SKM-1 treated with dmso at 0.1 percent for 144 hours (cell line): ENCODE results near the gene MGRN1.
A peak's percentile ranks its signal among the peaks of the same experiment; 100 is the strongest.

Experiments used
- DNase-seq: peaks from one replicate; lab custom pipeline; 2025; ENCODE audit not compliant: unreplicated experiment; lab: John Stamatoyannopoulos, UW

The MGRN1 gene

GRCh38 chr16:4624015-4624826 is at the start of gene MGRN1:
TSS of gene MGRN1 (plus strand) at chr16:4624826. CDS start at chr16:4624961, 135 bp downstream.
- peak; percentile 93 for DNase-seq

GRCh38 chr16:4574919-4575705 is 49.5 kb upstream of the MGRN1 start:
- DNase-seq: no peak

- DNase-seq: no peak
These were observed 48.6 kb upstream of the MGRN1 start for GRCh38 chr16:4576008-4576407.

- DNase-seq: no peak
These were observed 45.6 kb upstream of the MGRN1 start for GRCh38 chr16:4578961-4579530.

GRCh38 chr16:4580250-4580649 is 44.4 kb upstream of the MGRN1 start:
- no peak for DNase-seq

GRCh38 chr16:4583906-4584305 is 40.7 kb upstream of the MGRN1 start:
- DNase-seq: no peak

- DNase-seq: no peak
These were observed 38.3 kb upstream of the MGRN1 start for GRCh38 chr16:4586291-4586690.

- no peak for DNase-seq
These were observed 36.2 kb upstream of the MGRN1 start for GRCh38 chr16:4588386-4588785.

- DNase-seq: no peak
These were observed 35.7 kb upstream of the MGRN1 start for GRCh38 chr16:4588961-4589360.

- no peak for DNase-seq
These were observed 33.4 kb upstream of the MGRN1 start for GRCh38 chr16:4591191-4591590.

GRCh38 chr16:4591706-4592470 is 32.7 kb upstream of the MGRN1 start:
- no peak for DNase-seq

- no peak for DNase-seq
These were observed 31.5 kb upstream of the MGRN1 start for GRCh38 chr16:4593086-4593485.

- no peak for DNase-seq
These were observed 29.9 kb upstream of the MGRN1 start for GRCh38 chr16:4594433-4595410.

GRCh38 chr16:4597174-4597573 is 27.5 kb upstream of the MGRN1 start:
- no peak for DNase-seq

GRCh38 chr16:4599037-4599436 is 25.6 kb upstream of the MGRN1 start:
- DNase-seq: no peak

- no peak for DNase-seq
These were observed 25.1 kb upstream of the MGRN1 start for GRCh38 chr16:4599545-4599944.

- no peak for DNase-seq
These were observed 23.4 kb upstream of the MGRN1 start for GRCh38 chr16:4601036-4601863.

GRCh38 chr16:4601864-4602186 is 22.8 kb upstream of the MGRN1 start:
- DNase-seq: no peak

- DNase-seq: no peak
These were observed 22.3 kb upstream of the MGRN1 start for GRCh38 chr16:4602331-4602730.
